K562 (cell line): ENCODE results near the gene CTIF. TPM values are rescaled to one million over a fixed set of nuclear protein-coding genes. Genes with fewer than 3 reads are reported as not detected.
A peak's percentile ranks its signal among the peaks of the same experiment; 100 is the strongest.

ENCODE experiments used
- CBX8 ChIP-seq: fragments of 200-600 bp; sonication (generic); IDR thresholded peaks from 2 replicates; pipeline ENCODE4 v1.6.1; 2012; ENCODE audit warnings: borderline replicate concordance, mixed run types, low read depth, mild to moderate bottlenecking, moderate library complexity, mixed read lengths, low read length, control low read depth, inconsistent platforms; ENCODE audit not compliant: poor library complexity, severe bottlenecking; ENCODE audit errors: extremely low read depth
- KDM1A ChIP-seq, 2 experiments: fragments of 450-650 bp; IDR thresholded peaks; 2 replicates each; pipeline ENCODE4 v1.6.1; 2016; ENCODE audit warnings: mild to moderate bottlenecking in 2 of 2
- ZFP36 ChIP-seq: fragments of 150-350 bp; IDR thresholded peaks from 2 replicates; pipeline ENCODE4 v1.6.1; 2018; ENCODE audit warnings: low read length, low read depth; ENCODE audit not compliant: partially characterized antibody
- ZNF175 ChIP-seq: fragments of 200-800 bp; sonication (Bioruptor generic); IDR thresholded peaks from 2 replicates; pipeline ENCODE4 v1.6.1; 2016; ENCODE audit warnings: low read depth, mild to moderate bottlenecking, missing genetic modification characterization, missing compliant biosample characterization
- ZNF431 ChIP-seq: sonication (generic); formaldehyde crosslinking; IDR thresholded peaks from 2 replicates; pipeline ENCODE4 v1.8.0; 2022; ENCODE audit warnings: mild to moderate bottlenecking, missing genetic modification reagents
- ZNF79 ChIP-seq: fragments of 250-450 bp; sonication (Bioruptor Pico); IDR thresholded peaks from 2 replicates; pipeline ENCODE4 v1.4.0; 2020; ENCODE audit warnings: low read depth, mild to moderate bottlenecking, moderate library complexity
- polyA plus RNA-seq, 8 experiments: library from polyadenylated mRNA; depleted of rRNA in 4 of 8; stranded (reverse) in 5 of 8; unstranded in 3 of 8; fragments of >200 nt; fragmentation: Nextera tagmentation in 2 of 8; fragmentation: Illumina TruSeq in 1 of 8; extraction: Ambion mirVana in 2 of 8; extraction: Trizol in 1 of 8; gene quantifications; 2 replicates each; pipeline versions ENCODE4 v1.2.1 to v1.2.3, GENCODE V29; 2011 to 2014; ENCODE audit warnings: inconsistent platforms in 1 of 8, missing spikeins in 1 of 8
- total RNA-seq, 7 experiments: library from RNA; depleted of rRNA in 6 of 7; stranded (reverse); fragments of >200 nt in 6 of 7; fragmentation: Illumina TruSeq in 2 of 7; extraction: Trizol in 2 of 7; gene quantifications; 2 replicates each; pipeline versions ENCODE4 v1.2.1 to v1.2.3, GENCODE V29; 2011 to 2021; ENCODE audit warnings: low replicate concordance in 1 of 7
- TF ChIP-seq, protein P1 (sequence below): fragments of 250-450 bp; sonication (Bioruptor Pico); IDR thresholded peaks from 2 replicates; pipeline ENCODE4 v1.9.0; 2021; ENCODE audit warnings: mild to moderate bottlenecking, inconsistent platforms
- TF ChIP-seq, protein P2 (sequence below), 2 experiments: fragments of 450-650 bp in 1 of 2; sonication (generic) in 1 of 2; formaldehyde crosslinking in 1 of 2; IDR thresholded peaks in 1 of 2; conservative IDR thresholded peaks in 1 of 2; 2 replicates each; pipeline versions ENCODE4 v1.6.1 to v1.8.1; 2016 to 2023; ENCODE audit warnings: mild to moderate bottlenecking in 2 of 2, moderate library complexity in 2 of 2, inconsistent platforms in 1 of 2, missing genetic modification reagents in 1 of 2
- TF ChIP-seq, protein P3 (sequence below): sonication (generic); formaldehyde crosslinking; IDR thresholded peaks from 2 replicates; pipeline ENCODE4 v1.9.0; 2022; ENCODE audit warnings: mild to moderate bottlenecking, missing genetic modification reagents
- TF ChIP-seq, protein P4 (sequence below): fragments of 200-400 bp; formaldehyde crosslinking; IDR thresholded peaks from 2 replicates; pipeline ENCODE4 v1.6.1; 2017; ENCODE audit warnings: mild to moderate bottlenecking, low read depth, low read length, moderate library complexity

CTIF gene
- total and polyA plus RNA-seq, 9 of the 15 experiments (the other 6 are each of a cell fraction or from before 2014, with no cell fraction given) = 0.17 to 11.5 (median 2.2) TPM

DNA sequence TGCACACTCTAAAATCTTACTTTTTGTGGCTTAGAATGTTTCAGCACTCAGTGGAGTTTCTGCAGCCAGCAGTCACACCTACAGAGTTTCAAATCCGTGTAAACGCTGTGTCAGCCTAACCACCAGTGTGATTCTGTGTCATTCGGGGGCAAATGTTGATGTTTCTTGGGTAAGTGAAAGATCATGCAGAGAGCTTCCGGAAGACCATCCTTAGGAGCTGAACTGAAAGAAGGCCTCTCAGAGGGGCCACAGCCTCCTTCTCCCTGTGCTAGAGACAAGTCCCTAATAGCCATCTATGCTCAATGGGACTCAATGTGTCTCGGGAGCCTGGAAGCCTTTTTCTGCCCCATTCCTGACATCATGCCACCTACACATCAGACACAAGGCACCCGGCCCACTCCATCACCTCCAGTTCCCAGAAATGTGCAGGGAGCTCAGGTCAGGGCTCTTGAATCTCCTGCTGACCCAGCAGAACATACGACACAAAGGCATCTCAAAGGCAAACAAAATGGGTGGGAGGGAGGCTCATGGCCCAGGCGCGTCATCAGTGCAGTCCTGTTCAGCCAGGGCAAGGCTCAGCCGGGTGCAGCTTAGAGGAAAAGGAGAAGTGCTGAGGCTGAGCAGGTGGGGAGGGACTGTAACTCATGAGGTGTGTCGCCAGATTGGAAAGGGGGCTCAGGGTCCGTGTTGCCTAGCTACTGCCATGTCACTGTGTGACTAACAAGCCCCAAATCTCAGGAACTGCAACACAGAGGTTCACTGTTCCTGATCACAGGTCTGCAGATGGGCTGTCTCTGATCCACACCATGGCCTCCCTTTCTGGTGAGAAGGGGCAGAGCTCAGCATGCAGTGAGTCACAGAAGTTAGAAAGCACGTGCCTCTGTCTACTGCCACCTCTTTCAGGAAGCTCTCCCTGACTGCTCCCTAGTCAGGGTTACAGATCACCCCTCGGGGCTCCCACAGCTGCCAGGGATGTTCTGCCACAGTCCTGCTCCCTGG, 329.9 kb downstream of the CTIF start (continued):
- TF ChIP-seq, protein P1, sequence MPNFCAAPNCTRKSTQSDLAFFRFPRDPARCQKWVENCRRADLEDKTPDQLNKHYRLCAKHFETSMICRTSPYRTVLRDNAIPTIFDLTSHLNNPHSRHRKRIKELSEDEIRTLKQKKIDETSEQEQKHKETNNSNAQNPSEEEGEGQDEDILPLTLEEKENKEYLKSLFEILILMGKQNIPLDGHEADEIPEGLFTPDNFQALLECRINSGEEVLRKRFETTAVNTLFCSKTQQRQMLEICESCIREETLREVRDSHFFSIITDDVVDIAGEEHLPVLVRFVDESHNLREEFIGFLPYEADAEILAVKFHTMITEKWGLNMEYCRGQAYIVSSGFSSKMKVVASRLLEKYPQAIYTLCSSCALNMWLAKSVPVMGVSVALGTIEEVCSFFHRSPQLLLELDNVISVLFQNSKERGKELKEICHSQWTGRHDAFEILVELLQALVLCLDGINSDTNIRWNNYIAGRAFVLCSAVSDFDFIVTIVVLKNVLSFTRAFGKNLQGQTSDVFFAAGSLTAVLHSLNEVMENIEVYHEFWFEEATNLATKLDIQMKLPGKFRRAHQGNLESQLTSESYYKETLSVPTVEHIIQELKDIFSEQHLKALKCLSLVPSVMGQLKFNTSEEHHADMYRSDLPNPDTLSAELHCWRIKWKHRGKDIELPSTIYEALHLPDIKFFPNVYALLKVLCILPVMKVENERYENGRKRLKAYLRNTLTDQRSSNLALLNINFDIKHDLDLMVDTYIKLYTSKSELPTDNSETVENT (CRISPR knock-in tag) = no peak
- TF ChIP-seq ZNF431 (no peak), KDM1A (IDR thresholded peaks at IDR 0.05) (peak in 1 of 2 experiments; percentile 48; a peak in 1 of 4 replicates), ZNF79 (CRISPR knock-in tag) (no peak), ZNF175 (CRISPR knock-in tag) (no peak), ZFP36 (peak; percentile 96), CBX8 (no peak)
- TF ChIP-seq, protein P2, sequence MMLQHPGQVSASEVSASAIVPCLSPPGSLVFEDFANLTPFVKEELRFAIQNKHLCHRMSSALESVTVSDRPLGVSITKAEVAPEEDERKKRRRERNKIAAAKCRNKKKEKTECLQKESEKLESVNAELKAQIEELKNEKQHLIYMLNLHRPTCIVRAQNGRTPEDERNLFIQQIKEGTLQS (IDR thresholded peaks at IDR 0.05) = peak; percentile 40; the same call in 1 of the 2 replicates
- TF ChIP-seq, protein P2 (CRISPR knock-in tag; conservative IDR thresholded peaks at IDR 0.05) = no peak
- TF ChIP-seq, protein P3, sequence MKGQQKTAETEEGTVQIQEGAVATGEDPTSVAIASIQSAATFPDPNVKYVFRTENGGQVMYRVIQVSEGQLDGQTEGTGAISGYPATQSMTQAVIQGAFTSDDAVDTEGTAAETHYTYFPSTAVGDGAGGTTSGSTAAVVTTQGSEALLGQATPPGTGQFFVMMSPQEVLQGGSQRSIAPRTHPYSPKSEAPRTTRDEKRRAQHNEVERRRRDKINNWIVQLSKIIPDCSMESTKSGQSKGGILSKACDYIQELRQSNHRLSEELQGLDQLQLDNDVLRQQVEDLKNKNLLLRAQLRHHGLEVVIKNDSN (CRISPR knock-in tag) = peak; percentile 55
- TF ChIP-seq, protein P4, sequence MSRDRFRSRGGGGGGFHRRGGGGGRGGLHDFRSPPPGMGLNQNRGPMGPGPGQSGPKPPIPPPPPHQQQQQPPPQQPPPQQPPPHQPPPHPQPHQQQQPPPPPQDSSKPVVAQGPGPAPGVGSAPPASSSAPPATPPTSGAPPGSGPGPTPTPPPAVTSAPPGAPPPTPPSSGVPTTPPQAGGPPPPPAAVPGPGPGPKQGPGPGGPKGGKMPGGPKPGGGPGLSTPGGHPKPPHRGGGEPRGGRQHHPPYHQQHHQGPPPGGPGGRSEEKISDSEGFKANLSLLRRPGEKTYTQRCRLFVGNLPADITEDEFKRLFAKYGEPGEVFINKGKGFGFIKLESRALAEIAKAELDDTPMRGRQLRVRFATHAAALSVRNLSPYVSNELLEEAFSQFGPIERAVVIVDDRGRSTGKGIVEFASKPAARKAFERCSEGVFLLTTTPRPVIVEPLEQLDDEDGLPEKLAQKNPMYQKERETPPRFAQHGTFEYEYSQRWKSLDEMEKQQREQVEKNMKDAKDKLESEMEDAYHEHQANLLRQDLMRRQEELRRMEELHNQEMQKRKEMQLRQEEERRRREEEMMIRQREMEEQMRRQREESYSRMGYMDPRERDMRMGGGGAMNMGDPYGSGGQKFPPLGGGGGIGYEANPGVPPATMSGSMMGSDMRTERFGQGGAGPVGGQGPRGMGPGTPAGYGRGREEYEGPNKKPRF = no peak
